ENCODE results near the gene RYR2.
A peak's percentile ranks its signal among the peaks of the same experiment; 100 is the strongest.

The RYR2 gene

GRCh38 chr1:237211031-237211430 lies 169.0 kb downstream of the RYR2 start:
- Histone ChIP-seq H3K27me3 (ENCODE audit: insufficient read depth, low read length) (no peaks in the 10 kb centered on the region), H3K9ac (ENCODE audit: low read depth, low read length) (no peak overlapping the region), H3K4me1 (ENCODE audit: insufficient read depth, low read length) (no peaks in the 10 kb centered on the region), H3K36me3 (ENCODE audit: insufficient read depth, low read depth, low read length) (no peaks in the 10 kb centered on the region), H3K9me3 (ENCODE audit: insufficient read depth, low read depth, low read length) (no peaks in the 10 kb centered on the region), H3K27ac (ENCODE audit: low read length) (no peak overlapping the region), H3K4me3 (ENCODE audit: low read length) (no peak overlapping the region)

DNA sequence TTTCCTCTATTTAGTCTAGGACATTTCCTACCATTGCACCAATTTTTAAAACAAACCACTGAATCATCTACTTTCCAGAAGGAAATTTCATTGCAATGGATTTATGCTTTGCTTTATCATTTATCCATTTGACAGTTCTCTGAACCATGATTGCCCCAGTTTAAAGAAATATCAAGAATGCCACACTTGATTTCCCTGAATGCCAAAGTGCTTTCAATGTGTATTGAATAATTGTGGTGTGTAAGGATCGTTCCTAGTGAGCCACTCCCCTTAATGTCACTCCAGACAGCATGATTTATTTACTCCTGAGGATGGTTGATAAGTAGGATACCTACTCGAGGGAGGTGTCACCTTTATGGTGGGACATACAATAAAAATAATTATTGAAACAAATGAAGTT lies 169.6 kb downstream of the RYR2 start:
- Histone ChIP-seq H3K4me3 (ENCODE audit: low read length) (no peak overlapping the region), H3K27me3 (ENCODE audit: insufficient read depth, low read length) (no peaks in the 10 kb centered on the region), H3K27ac (ENCODE audit: low read length) (no peak overlapping the region), H3K36me3 (ENCODE audit: insufficient read depth, low read depth, low read length) (no peaks in the 10 kb centered on the region), H3K9ac (ENCODE audit: low read depth, low read length) (no peak overlapping the region), H3K4me1 (ENCODE audit: insufficient read depth, low read length) (no peaks in the 10 kb centered on the region), H3K9me3 (ENCODE audit: insufficient read depth, low read depth, low read length) (no peaks in the 10 kb centered on the region)

DNA sequence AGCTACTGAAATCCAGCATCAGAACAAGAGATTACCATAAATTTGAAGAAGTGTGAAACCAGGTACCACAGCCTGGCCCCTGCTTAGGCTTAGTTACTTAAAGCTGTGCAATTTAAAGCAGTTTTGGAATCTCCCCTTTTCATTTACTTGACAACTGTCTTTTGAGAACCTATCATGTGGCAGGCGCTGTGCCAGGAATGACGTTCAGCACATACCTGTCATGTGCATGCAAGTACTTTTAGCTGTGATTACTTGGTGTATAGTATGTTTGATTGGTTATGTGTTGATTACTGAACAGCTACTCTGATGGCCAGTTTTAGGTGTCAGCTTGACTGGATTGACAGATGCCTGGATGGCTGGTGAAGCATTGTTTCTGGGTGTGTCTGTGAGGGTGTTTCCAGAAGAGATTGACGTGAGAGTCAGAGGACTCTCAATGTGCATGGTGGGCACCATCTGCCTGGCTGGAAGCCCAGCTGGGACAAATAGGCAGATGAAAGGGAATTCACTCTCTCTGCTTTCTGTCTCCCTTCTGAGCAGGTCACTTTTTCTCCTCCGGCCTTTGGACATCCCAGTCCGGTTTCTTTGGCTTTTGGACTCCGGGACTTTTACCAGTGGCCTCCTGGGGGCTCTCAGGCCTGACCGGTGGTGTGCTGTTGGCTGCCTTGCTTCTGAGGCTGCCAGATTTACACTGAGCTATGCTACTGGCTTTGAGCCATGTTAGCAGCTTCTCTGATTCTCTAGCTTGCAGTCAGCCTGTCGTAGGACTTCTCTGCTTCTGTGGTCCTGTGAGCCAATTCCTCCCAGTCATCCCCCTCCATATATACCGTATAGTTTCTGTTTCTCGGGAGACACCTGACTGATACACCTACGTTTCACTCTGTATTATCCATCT lies 178.0 kb downstream of the RYR2 start:
- no peaks in the 10 kb centered on the region for H3K36me3 ChIP-seq (ENCODE audit: insufficient read depth, low read depth, low read length)
- H3K9ac ChIP-seq (ENCODE audit: low read depth, low read length), result no peak overlapping the region
- no peaks in the 10 kb centered on the region for H3K27me3 ChIP-seq (ENCODE audit: insufficient read depth, low read length)
- no peak overlapping the region for H3K4me3 ChIP-seq (ENCODE audit: low read length)
- H3K4me1 ChIP-seq (ENCODE audit: insufficient read depth, low read length), result no peaks in the 10 kb centered on the region; the same call in 1 of the 2 replicates
- H3K27ac ChIP-seq (ENCODE audit: low read length), result no peak overlapping the region
- no peaks in the 10 kb centered on the region for H3K9me3 ChIP-seq (ENCODE audit: insufficient read depth, low read depth, low read length)

DNA sequence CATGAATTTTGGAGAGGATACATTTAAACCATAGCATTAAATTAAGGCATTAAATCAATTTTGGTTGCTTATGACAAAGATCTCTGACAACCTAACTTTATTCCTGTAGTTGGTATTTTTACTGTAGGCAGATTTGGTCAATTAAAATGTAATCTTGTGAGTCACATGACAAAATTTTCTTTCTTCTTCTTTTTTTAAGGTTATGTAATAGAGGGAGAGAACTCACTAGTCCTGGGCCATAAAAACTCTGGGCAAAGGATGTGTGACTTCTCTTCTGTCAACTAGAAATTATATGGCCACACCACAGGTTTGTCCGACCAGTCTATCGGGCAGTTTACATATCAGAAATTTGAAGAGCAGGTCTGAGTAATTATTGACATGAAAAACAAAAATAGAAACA lies 181.4 kb downstream of the RYR2 start:
- H3K27me3 ChIP-seq (ENCODE audit: insufficient read depth, low read length), result no peaks in the 10 kb centered on the region
- H3K9ac ChIP-seq (ENCODE audit: low read depth, low read length), result no peak overlapping the region
- no peak overlapping the region for H3K27ac ChIP-seq (ENCODE audit: low read length)
- H3K4me1 ChIP-seq (ENCODE audit: insufficient read depth, low read length), result no peaks in the 10 kb centered on the region
- H3K36me3 ChIP-seq (ENCODE audit: insufficient read depth, low read depth, low read length), result no peaks in the 10 kb centered on the region
- H3K4me3 ChIP-seq (ENCODE audit: low read length), result no peak overlapping the region
- H3K9me3 ChIP-seq (ENCODE audit: insufficient read depth, low read depth, low read length), result no peaks in the 10 kb centered on the region

- Histone ChIP-seq H3K4me1 (ENCODE audit: insufficient read depth, low read length) (no peaks in the 10 kb centered on the region), H3K9me3 (ENCODE audit: insufficient read depth, low read depth, low read length) (no peaks in the 10 kb centered on the region), H3K27me3 (ENCODE audit: insufficient read depth, low read length) (no peaks in the 10 kb centered on the region), H3K27ac (ENCODE audit: low read length) (no peak overlapping the region), H3K4me3 (ENCODE audit: low read length) (no peak overlapping the region), H3K9ac (ENCODE audit: low read depth, low read length) (no peak overlapping the region), H3K36me3 (ENCODE audit: insufficient read depth, low read depth, low read length) (no peaks in the 10 kb centered on the region)
Observed at GRCh38 chr1:237226177-237226944, 184.4 kb downstream of the RYR2 start.

DNA sequence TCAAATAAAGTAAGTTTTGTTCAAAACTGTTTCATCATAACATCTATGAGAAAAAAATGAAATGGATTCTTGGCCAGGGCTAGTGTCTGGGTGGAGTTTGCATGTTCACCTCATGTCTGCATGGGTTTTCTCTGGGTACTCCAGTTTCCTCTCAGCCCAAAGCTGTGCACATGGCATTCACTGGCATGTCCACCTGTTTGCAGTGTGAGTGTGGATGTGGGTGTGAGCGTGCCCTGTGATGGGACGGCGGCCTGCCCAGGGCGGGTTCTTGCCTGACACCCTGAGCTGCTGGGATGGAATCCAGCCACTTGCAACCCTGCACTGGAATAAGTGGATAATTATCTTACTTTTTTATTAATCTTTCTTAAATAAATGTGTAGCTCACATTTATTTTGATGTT lies 185.5 kb downstream of the RYR2 start:
- Histone ChIP-seq H3K27ac (ENCODE audit: low read length) (no peak overlapping the region), H3K9me3 (ENCODE audit: insufficient read depth, low read depth, low read length) (no peaks in the 10 kb centered on the region), H3K9ac (ENCODE audit: low read depth, low read length) (no peak overlapping the region), H3K4me1 (ENCODE audit: insufficient read depth, low read length) (no peaks in the 10 kb centered on the region; the same call in 1 of the 2 replicates), H3K4me3 (ENCODE audit: low read length) (no peak overlapping the region), H3K27me3 (ENCODE audit: insufficient read depth, low read length) (no peaks in the 10 kb centered on the region), H3K36me3 (ENCODE audit: insufficient read depth, low read depth, low read length) (no peaks in the 10 kb centered on the region)

- no peak overlapping the region for H3K9ac ChIP-seq (ENCODE audit: low read depth, low read length)
- H3K4me3 ChIP-seq (ENCODE audit: low read length), result no peak overlapping the region
- H3K27me3 ChIP-seq (ENCODE audit: insufficient read depth, low read length), result no peaks in the 10 kb centered on the region
- H3K27ac ChIP-seq (ENCODE audit: low read length), result no peak overlapping the region
- H3K4me1 ChIP-seq (ENCODE audit: insufficient read depth, low read length), result peaks cover 5% of the 10 kb centered on the region; the same call in 1 of the 2 replicates
- no peaks in the 10 kb centered on the region for H3K9me3 ChIP-seq (ENCODE audit: insufficient read depth, low read depth, low read length)
- H3K36me3 ChIP-seq (ENCODE audit: insufficient read depth, low read depth, low read length), result no peaks in the 10 kb centered on the region
Observed at GRCh38 chr1:237228421-237228820, 186.4 kb downstream of the RYR2 start.

DNA sequence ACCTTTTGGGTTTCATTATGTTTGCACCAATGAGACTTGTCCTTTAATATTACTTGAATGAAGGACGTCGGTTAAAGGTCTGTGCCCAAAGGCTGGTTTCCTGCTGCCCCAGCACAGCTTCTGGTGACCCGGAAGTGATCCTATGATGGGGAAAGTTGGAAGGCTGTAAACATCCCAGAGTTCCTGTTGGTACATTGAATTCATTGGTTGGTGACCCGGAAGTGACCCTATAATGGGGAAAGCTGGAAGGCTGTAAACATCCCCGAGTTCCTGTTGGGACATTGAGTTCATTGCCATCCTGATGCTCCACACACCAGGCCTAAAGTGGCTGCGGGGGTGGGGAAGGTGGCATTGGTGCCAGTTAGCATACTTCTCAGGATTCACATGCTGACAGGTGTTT lies 187.3 kb downstream of the RYR2 start:
- Histone ChIP-seq H3K36me3 (ENCODE audit: insufficient read depth, low read depth, low read length) (no peaks in the 10 kb centered on the region), H3K9me3 (ENCODE audit: insufficient read depth, low read depth, low read length) (no peaks in the 10 kb centered on the region), H3K4me3 (ENCODE audit: low read length) (no peak overlapping the region), H3K27me3 (ENCODE audit: insufficient read depth, low read length) (no peaks in the 10 kb centered on the region), H3K4me1 (ENCODE audit: insufficient read depth, low read length) (peaks cover 5% of the 10 kb centered on the region; the same call in 1 of the 2 replicates), H3K27ac (ENCODE audit: low read length) (no peak overlapping the region), H3K9ac (ENCODE audit: low read depth, low read length) (no peak overlapping the region)

DNA sequence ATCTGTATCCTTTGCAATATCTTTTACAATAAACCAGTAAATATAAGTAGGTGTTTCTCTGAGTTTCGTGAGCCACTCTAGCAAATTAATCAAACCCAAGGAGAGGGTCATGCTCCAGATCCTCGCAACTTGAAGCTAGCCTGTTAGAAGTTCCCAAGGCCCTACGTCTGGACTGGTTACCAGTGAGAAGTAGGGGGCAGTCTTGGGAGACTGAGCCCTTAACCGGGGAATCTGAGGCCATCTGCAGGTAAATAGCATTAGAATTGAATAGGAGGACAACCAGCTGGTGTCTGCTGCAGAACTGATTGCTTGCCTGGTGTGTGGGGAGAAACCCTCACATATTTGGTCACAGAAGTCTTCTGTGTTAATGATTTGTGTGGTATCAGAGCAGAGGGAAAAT lies 190.5 kb downstream of the RYR2 start:
- Histone ChIP-seq H3K36me3 (ENCODE audit: insufficient read depth, low read depth, low read length) (no peaks in the 10 kb centered on the region), H3K27me3 (ENCODE audit: insufficient read depth, low read length) (no peaks in the 10 kb centered on the region), H3K4me1 (ENCODE audit: insufficient read depth, low read length) (peaks cover 7% of the 10 kb centered on the region; the same call in 1 of the 2 replicates), H3K27ac (ENCODE audit: low read length) (no peak overlapping the region), H3K9me3 (ENCODE audit: insufficient read depth, low read depth, low read length) (no peaks in the 10 kb centered on the region), H3K4me3 (ENCODE audit: low read length) (no peak overlapping the region), H3K9ac (ENCODE audit: low read depth, low read length) (no peak overlapping the region)

DNA sequence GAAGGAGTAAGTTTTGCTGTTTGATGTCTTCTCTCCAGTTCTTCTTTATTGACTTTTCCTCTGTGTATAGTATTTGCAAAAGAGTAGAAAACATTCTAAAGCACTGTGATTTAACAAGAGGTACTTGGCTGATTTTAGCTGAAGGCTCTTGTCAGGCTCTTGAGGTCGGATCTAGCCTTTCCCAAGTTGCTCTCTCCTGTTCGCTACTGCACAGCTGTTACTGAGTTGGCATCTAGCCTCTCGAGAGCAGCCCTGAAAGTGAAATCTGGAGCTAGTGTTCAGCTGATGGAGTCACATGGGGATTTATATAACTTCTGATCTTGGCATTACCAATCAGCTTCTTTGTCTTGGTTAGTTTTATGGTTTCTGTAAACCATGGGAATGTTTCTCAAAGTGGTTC lies 193.1 kb downstream of the RYR2 start:
- no peaks in the 10 kb centered on the region for H3K27me3 ChIP-seq (ENCODE audit: insufficient read depth, low read length)
- H3K27ac ChIP-seq (ENCODE audit: low read length), result no peak overlapping the region
- no peak overlapping the region for H3K4me3 ChIP-seq (ENCODE audit: low read length)
- no peak overlapping the region for H3K9ac ChIP-seq (ENCODE audit: low read depth, low read length)
- H3K36me3 ChIP-seq (ENCODE audit: insufficient read depth, low read depth, low read length), result no peaks in the 10 kb centered on the region
- H3K9me3 ChIP-seq (ENCODE audit: insufficient read depth, low read depth, low read length), result no peaks in the 10 kb centered on the region; the same call in 1 of the 2 replicates
- peaks cover 22% of the 10 kb centered on the region; the same call in 1 of the 2 replicates for H3K4me1 ChIP-seq (ENCODE audit: insufficient read depth, low read length)

GRCh38 chr1:237237721-237238120 lies 195.7 kb downstream of the RYR2 start:
- Histone ChIP-seq H3K4me1 (ENCODE audit: insufficient read depth, low read length) (peaks cover 26% of the 10 kb centered on the region; the same call in 1 of the 2 replicates), H3K27ac (ENCODE audit: low read length) (no peak overlapping the region), H3K36me3 (ENCODE audit: insufficient read depth, low read depth, low read length) (no peaks in the 10 kb centered on the region), H3K9me3 (ENCODE audit: insufficient read depth, low read depth, low read length) (no peaks in the 10 kb centered on the region; the same call in 1 of the 2 replicates), H3K27me3 (ENCODE audit: insufficient read depth, low read length) (no peaks in the 10 kb centered on the region), H3K4me3 (ENCODE audit: low read length) (0 out of 2 replicates have a peak overlapping the region, but pooled peaks have one; percentile 15), H3K9ac (ENCODE audit: low read depth, low read length) (no peak overlapping the region)
